Measurements from ENCODE around the gene TPH1.

TPH1 gene

DNA sequence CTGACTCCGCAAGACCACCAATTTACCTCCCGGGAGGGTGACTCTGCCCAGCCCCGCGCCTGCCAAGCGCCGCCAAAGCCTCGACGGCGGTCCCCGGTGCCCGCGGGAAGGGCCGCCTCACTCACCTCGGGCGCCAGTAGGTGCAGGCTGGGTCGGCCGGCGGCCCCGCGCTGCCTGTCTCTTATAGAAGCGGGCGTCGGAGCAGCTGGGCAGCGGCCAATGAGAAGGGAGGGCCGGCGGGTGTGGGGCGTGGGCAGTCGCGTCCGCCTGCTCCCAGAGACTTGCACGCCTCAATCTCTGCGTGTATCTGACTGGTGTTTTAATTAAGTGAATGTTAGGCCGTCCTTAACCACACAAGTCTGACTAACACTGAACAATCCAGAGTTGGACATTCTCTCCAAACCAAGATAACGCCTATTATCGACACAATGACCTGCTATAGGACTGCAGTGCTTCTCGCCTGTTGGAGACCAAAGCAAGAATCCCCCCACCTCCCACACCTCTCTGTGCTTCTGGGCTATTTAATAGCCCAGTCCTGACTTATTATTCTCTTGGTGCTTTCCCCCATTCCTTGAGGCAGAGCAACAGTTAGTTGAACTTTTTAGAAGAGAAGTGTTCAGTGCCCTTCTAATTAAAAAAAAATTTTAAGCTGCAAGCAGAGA lies at the start of gene TPH1:
TSS of gene TPH1 (minus strand) at position 154 of the 662 bp plus-strand sequence. CDS start 5,507 bp downstream, outside the sequence.
- DNase-seq = no peak

DNA sequence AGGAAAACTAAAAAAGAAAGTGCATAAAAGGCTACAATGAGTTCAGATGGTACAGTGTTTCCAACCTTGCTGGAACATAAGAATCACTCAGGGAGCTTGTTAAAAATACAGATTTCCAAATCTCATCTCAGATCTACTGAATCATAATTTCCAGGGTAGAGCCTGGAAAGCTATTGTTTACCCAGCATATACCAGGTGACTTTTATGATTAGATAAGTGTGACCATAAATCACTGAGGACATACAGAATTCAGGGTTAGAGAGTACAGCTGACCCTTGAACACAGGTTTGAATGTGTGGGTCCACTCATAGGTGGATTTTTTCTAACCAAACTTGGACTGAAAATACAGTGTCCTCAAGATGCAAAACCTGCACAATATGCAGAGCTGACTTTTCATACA lies 47.9 kb upstream of the TPH1 start:
- no peak for DNase-seq

DNA sequence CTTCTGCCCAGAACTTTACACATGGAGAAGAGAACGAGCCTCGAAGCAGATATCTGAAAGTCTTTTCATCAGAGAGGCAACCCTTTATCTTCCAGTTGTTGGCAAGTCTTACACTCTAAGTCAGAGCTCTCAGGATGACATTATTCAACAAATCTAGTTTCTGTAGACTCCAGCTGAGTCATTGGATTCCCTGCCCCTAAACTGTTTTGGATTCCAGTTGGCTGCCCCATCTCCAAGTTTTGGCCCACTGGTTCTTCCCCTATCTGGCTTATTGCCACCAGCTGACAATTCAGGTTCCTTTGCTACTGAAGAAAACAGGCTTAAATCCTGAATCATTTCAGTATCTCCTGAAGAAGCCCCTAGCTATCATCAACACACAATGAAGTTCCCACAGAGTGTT lies 45.7 kb upstream of the TPH1 start:
- DNase-seq = no peak

DNA sequence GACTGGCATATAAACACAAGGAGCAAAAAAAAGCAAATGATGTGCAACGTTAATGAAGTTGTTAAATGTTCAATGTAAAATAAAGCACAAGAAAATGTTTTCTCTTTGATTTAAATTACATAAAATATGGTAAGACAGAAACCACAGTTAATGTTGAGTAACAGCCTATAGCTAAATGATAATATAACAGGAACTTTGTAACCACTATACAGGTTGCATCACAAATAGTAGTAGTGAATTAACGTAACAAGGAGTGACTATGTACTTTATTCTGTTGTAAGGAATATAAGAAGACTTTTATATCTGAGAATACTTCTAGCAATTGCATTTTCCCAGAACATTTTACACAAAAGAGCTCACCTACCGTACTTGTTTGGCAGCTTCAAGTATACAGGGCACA lies 42.9 kb upstream of the TPH1 start:
- no peak for DNase-seq

DNA sequence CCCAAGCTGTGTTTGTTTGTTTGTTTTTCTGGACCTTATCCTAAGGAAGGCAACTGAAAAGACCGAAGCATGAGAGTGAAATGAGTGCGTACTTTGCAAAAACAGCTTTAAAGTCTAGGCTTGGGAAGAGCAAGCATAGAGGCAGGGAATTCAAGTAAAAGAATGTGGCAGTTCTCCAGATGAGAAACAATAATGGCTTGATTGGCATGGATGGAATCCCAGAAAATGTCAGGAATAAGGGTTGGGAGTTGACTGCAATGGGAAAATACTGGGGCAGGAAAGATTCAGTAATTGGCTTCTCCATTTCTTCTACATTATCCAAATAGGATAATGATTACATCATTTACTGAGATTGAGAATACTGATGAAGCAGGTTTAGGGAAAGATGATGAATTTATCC lies 42.3 kb upstream of the TPH1 start:
- no peak for DNase-seq

DNA sequence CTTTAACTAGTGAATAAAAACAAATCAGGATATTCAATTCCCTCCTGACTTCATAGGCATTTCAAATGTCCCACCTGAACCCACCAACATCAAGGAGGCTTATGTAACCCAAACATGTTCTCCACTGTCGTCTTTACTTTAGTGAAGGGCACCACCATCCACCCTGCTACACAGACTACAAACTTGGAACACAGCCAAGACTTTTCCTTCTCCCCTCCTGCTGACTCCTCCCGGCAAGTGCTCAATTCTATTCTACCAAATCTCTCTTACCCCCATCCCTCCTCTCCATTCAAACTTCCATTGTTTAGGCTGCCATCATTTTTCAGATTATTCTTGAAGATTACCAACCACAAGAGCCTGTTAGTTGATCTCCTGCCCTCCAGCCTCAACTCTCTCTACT lies 35.5 kb upstream of the TPH1 start:
- no peak for DNase-seq

DNA sequence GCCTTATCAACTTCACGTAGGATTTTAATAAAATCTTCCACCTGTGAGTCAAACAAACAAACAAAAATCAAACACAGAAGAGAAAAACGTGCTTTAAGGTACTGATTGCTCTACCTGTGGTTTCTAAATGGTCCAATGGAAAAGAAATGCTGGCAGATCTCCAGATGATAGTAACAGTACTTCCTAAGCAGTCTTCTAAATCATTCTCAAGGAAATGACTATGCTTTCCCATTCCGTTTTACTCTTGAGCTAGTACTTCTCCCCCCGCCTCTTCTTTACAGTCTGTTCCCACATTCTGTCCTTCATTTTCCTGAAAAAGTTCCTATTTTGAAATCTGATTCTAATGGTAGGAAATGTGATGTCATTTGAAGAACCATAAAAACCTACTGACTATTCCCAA lies 34.4 kb upstream of the TPH1 start:
- DNase-seq = no peak

DNA sequence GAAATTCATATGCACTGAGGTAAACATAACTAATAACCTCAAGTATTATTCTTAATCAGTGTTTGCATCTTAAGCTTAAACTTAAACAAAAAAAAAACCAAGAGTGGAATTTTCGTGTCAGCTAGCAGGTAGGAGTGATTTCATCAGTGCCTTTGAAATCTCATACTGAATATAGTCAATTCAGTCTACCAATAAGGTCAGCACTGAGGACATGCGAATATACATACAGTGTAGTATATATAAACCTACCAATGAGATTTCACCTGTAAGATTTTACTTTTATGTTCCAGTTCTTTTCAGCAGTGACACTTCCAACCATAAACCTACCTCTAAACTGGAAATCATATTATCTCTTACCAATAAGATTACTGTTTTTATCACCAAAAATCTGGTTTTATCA lies 32.8 kb upstream of the TPH1 start:
- DNase-seq = no peak

DNA sequence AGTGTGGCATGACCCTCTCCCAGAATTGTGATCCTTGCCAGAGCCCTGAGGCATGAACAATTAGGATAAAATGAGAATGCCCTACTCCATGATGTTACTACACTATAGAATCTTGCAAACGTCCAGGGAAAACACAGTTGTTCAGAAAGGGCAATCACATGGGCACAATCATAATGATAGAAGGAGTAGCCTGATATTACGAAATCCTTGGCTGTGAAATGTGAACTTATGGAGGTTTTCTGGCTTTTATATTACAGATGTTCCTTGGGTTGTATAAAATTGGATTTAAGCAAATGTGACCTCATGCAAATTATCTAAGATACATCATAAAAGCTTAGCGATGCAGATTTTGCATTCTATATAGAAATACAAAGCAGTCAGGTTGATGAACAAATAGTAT lies 29.4 kb upstream of the TPH1 start:
- DNase-seq = no peak

DNA sequence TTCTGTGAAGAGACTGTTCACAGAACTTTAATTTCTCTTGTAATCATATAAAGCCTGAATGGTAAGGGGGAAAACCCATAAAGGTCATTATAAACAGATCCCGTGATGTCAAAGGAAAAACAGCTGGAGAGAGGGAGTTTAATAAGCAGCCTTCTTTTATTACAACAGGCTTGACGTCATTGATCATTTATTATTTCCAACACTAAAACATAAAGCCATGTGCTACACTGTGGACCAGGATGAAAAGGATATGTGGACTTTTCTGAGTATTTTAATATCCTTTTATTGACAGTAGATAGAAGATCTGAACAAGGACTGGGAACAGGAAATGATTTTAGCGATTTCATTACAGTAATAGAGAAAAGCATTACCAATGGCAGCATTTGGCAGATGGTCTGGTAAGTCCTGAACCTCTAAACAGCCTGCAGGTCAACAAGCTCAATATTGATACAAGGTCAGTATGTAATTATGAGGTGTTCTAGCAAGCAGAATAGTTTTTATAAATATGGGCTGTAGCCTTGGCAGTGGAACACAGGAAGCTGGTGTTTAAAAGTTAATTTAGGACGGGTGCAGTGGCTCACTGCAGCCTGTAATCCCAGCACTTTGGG lies 25.1 kb upstream of the TPH1 start:
- DNase-seq = no peak

DNA sequence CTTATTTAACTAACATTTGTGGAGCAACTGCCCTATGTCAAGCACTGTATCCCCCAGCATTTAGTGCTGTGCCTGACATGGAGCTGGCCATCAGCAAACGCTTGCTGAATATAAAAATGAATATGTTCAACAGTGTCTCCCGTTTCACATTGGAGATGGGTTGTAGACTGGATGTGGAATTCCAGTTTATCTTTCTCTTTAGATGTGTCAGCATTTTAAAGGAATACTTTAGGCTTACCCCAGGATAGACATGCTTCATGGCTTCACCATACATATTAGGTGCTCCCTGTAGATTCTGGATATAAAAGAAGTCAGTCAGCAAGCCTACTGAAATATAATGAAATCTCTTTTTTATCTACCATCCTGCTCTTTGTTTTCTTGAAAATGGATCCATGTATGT lies 21.3 kb upstream of the TPH1 start:
- DNase-seq = no peak

DNA sequence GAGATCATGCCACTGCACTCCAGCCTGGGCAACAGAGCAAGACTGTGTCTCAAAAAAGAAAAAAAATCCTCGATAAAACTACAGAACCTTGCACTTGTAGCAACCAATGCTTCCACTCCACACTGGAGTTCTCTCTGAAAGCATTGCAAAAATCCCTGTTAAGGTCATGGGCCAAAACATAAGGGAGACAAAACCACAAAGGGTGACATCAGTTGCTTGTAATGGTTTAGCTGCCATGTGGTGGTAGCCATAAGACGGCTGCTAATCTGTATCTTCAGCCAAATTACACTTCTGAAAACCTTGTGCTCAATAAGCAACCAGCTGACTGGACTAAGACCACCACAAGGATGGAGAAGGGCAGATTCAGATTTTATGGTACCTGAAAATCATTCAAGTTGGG lies 20.6 kb upstream of the TPH1 start:
- DNase-seq = no peak

DNA sequence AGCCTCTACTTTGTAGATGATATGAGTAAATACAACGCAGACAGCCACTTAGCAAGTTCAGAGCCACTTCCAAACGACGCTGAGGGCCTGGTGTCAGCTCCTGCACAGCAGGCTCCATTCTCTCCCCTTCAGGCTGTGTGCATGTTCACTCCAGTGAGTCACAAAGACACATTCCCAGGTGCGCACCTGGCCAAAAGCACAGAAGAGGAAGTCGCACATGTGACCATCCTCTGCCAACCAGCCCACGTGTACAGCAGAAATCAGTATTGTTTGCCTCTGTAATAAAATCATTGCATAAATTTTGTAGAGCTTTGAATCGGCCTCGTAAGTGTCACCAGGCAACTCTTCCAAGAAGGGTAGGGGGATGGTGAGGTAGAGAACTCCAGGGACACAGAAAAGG lies 19.5 kb upstream of the TPH1 start:
- no peak for DNase-seq

DNA sequence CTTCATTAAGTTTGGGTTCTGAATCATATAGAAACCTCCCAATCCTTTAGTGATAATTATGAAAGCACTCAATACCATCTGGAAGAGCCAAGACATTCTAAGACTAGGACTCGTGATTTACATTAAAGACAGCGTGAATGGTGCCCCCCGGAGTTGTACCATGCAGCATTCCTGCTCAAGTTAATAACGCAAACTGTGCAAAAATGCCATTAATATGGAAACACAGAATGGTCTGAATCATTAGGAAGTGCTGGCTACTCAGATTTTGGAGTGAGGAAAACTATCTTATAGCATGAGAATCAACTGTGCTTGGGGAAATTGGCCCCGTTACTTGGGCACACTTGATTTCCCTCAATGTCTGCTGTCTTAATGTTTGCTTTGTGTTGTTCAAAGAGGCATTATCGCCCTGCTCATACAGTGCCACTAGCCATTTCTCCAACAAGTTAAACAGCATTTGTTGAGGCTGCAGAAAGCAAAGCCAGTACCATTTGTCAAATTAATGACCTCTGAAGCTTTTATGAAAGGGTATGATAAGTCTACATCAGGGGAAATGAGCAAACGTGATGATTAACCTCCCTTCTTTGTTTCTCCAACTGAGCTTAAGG lies 18.5 kb upstream of the TPH1 start:
- no peak for DNase-seq

DNA sequence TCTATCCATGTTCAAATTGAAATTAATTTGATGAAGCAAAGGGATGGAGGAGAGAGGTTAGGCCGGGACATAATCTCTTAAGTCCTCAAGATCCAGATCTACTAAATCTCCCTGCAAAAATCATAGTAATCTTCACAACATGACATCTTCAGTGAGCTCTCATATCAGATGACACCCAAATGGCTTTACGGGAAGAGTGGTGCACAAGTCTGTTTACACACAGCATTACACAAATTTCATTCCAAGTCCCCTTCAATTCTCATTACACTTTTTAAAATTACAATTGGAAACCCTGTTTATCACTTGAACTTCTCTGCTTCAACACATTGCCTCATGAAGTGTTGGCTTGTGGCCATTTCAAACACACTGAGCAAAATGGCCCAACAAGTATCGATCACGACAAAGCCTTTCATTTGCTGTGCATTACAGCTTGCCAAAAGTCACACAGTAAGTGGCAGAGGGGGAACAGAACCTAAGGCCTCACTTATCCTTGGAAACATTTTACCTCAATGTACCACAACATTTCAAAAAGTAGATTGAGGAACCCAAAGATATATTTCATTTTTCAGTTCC lies 17.9 kb upstream of the TPH1 start:
- no peak for DNase-seq

DNA sequence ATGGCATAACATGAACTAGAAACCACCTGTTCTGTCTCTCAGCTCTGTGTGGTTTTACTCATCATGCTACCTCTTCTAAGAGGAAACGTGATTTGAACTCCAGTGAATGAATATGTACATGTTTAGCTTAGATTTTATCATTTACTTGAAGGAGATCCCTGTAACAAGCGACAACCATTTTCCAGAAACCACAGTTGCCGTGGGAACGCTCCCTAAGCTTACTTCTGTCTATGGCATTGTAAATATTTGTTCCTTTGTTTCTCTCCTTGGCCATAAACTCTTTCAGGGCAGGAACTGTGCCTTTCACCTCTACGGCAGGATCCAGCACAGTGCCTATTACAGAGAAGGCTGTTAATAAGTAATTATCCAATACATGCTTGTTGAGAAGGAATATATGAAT lies 17.1 kb upstream of the TPH1 start:
- DNase-seq = no peak

DNA sequence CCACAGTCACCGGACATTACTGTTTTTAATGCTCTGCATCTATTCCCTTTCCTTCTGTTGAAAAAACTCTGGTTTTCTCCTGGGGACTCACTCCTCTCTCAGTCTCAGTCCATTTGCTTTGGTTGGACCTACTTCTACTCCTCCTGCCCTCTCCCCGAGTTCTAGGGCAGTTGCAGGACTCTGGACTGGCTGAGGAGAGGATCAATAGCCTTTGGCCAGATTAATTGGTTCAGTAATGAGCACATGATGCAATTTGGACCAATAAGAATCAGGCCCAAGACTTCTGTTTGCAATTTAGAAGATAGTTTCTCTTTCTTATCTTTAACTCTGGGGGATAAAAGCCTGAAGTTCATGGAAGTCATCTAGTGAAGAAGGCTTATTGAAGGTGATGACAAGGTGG lies 15.3 kb upstream of the TPH1 start:
- no peak for DNase-seq

DNA sequence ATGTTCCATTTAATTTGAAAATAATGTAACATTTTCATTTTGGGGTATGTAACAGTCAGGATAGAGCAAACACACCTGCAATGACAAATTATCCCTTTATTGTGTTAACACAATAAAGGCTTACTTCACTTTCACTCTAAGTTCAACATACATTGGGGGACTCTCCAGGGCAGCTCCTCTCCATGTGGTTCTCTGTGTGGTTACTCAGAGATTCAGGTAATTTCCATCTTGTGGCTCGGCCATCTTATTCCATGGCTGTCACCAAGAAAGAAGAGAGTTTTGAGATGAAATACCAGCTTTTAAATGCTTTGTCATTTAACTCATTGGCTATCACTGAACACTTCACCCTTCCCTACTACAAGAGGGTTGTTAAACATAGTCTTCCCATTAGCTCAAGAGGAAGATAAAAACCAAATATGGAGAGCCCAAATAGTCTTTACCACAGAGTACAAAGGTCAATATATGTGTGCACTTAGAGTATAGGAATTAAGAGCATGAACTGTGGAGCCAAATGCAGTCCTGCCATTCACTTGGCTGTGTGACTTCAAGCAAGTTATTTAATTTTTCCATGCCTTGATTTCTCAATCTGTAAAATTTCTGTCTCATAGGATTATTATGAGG lies 10.6 kb upstream of the TPH1 start:
- no peak for DNase-seq

DNA sequence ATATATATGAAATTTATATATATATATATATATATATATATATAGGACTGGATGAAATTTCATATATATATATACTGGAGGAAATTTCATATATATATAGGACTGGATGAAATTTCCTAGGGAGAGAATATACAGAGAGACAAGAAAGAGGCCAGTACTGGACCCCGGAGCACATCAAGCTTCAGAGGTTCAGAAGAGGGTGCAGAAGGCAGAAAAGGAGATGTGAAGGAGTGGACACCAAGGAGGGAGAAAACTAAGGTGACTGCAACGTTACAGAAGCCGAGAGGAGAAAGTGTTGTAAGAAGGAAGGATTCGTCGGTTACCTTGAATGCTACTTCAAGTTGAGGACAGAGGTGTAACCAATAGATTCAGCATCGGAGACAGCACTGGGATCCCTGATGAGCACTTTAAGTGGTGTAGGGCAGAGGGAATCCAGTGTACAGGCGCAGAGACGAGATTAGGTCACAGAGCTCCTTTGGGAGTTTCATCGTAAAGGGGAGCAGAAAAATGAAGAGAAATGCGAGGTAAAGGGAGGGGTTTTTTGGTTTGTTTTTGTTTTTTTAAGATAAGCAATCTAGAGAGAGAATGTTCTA lies 8.5 kb upstream of the TPH1 start:
- no peak for DNase-seq

DNA sequence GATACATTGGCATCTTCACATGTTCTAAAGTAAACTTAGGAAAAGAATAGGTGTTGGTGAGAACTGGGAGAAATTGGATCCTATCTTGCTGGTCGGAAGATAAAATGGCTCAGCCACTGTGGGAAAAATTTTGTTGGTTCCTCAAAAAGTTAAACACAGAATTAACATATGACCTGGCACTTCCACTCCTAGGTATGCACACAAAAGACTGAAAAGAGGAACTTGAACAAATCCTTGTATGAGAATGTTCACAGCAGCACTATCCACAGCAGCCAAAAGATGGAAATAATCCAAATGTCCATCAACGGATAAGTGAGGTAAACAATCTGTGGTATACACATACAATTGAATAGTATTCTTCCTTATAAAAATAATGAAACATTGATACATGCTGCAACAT lies 4.8 kb upstream of the TPH1 start:
- DNase-seq = no peak

DNA sequence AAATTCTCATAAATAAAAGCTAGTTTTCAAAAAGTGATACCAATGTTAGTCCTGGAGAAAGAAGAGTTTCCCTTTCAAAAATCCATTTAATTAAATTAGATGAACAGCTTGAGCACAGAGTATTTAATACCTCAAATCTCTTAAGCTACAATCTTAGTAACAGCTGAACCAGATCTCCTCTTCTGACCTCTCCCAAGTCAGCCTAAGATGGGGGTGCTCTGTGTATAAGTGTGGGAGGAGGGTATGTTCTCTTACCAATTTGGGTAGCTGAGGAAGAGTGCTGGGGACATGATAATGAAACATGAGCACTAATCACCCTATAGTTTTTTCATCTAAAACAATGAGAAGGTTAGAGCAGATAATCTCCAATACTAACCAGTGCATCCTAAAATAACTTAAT lies 9.6 kb downstream of the TPH1 start:
- no peak for DNase-seq

DNA sequence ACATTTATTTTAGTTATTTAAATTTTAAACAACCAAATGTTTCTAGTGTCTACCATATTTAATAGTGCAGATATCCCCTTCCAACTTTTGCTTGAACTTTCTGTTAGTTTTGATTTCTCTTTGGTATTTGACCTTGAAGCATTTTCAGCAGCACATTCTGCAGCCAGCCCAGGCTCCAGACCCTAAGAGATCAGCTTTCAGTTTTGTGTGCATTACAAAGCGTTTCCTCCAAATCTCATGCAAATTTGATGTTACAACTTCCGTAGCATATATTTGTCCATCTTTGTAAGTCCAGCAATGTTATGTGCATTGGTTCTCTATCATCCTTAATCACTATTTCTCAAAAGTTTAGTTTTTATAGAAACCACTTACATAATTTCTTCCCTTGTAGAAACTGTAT lies 18.6 kb downstream of the TPH1 start:
- DNase-seq = no peak

DNA sequence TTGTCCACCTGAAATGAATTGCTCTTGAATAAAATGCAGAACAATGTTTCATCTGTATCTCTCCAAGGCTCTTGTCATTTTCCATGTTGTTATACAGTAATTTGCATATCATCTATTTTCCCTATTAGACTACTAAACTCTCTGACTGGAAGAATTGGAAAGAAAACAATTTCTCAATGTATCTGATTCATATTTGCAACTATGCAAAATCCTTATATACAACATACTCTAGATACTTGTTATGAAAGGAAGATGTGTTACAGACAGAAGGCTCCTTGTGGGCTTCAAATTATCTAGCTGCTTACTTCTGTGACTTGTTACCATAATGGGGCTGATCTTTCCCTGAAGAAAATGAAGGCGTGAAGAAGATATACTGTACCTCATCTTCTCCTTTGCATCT lies 23.6 kb downstream of the TPH1 start:
- DNase-seq = no peak

DNA sequence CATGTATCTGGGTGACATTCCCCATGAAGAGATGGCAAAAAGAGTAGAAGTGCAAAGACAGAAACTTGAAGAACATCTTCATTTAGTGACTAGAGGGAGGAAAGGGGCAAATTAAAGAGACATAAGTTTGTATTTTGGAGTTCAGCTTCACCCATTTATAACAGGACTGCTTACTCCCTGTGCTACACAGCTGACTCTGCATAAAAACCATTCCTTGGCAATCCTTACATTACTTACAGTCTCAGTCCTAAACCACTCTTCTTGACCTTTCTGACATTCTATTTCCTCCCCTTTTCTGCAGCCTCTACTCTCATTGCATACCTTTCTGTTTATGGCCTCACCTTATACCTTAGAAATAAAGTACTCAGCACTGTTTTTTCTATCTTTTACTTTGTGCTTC lies 26.4 kb downstream of the TPH1 start:
- no peak for DNase-seq
